HEK293 (cell line): ENCODE data around the gene DSTN.

Experiments
- MEIS1 ChIP-seq: sonication (generic); formaldehyde crosslinking; IDR thresholded peaks from 2 replicates; pipeline ENCODE4 v1.8.1; 2022; ENCODE audit warnings: missing genetic modification reagents, mild to moderate bottlenecking, borderline replicate concordance
- PBX3 ChIP-seq: sonication (generic); formaldehyde crosslinking; IDR thresholded peaks from 2 replicates; pipeline ENCODE4 v1.8.1; 2022; ENCODE audit warnings: mild to moderate bottlenecking, moderate library complexity, missing genetic modification reagents
- PRDM10 ChIP-seq: fragments of 450-650 bp; formaldehyde crosslinking; IDR thresholded peaks from 2 replicates; pipeline ENCODE4 v1.5.1; 2016; ENCODE audit warnings: missing biosample characterization, missing genetic modification characterization
- PRDM2 ChIP-seq: fragments of 450-650 bp; formaldehyde crosslinking; IDR thresholded peaks from 2 replicates; pipeline ENCODE4 v1.5.1; 2016; ENCODE audit warnings: missing biosample characterization, missing genetic modification characterization, borderline replicate concordance
- SCRT1 ChIP-seq: fragments of 450-650 bp; formaldehyde crosslinking; IDR thresholded peaks from 2 replicates; pipeline ENCODE4 v1.5.1; 2016; ENCODE audit warnings: missing biosample characterization, missing genetic modification characterization, borderline replicate concordance
- ZNF133 ChIP-seq: fragments of 450-650 bp; formaldehyde crosslinking; IDR thresholded peaks from 2 replicates; pipeline ENCODE4 v1.5.1; 2016; ENCODE audit warnings: missing biosample characterization, missing genetic modification characterization
- ZNF138 ChIP-seq: fragments of 450-650 bp; formaldehyde crosslinking; IDR thresholded peaks from 2 replicates; pipeline ENCODE4 v1.5.1; 2016; ENCODE audit warnings: missing biosample characterization, missing genetic modification characterization, borderline replicate concordance
- ZNF140 ChIP-seq: fragments of 450-650 bp; formaldehyde crosslinking; IDR thresholded peaks from 2 replicates; pipeline ENCODE4 v1.5.1; 2016; ENCODE audit warnings: missing biosample characterization, missing genetic modification characterization
- ZNF148 ChIP-seq: fragments of 450-650 bp; formaldehyde crosslinking; IDR thresholded peaks from 2 replicates; pipeline ENCODE4 v1.5.0; 2017; ENCODE audit warnings: missing biosample characterization, missing genetic modification characterization, borderline replicate concordance
- ZNF155 ChIP-seq: fragments of 450-650 bp; formaldehyde crosslinking; IDR thresholded peaks from 2 replicates; pipeline ENCODE4 v1.5.1; 2016; ENCODE audit warnings: missing biosample characterization, missing genetic modification characterization
- ZNF175 ChIP-seq: fragments of 450-650 bp; formaldehyde crosslinking; IDR thresholded peaks from 2 replicates; pipeline ENCODE4 v1.5.1; 2016; ENCODE audit warnings: missing biosample characterization, missing genetic modification characterization
- ZNF26 ChIP-seq: fragments of 450-650 bp; formaldehyde crosslinking; IDR thresholded peaks from 2 replicates; pipeline ENCODE4 v1.5.1; 2016; ENCODE audit warnings: missing biosample characterization, missing genetic modification characterization
- ZNF362 ChIP-seq: fragments of 450-650 bp; formaldehyde crosslinking; IDR thresholded peaks from 2 replicates; pipeline ENCODE4 v1.5.1; 2016; ENCODE audit warnings: missing biosample characterization, missing genetic modification characterization
- ZNF398 ChIP-seq: fragments of 450-650 bp; formaldehyde crosslinking; IDR thresholded peaks from 2 replicates; pipeline ENCODE4 v1.5.1; 2017; ENCODE audit warnings: missing biosample characterization, missing genetic modification characterization
- ZNF404 ChIP-seq: fragments of 450-650 bp; formaldehyde crosslinking; IDR thresholded peaks from 2 replicates; pipeline ENCODE4 v1.5.1; 2017; ENCODE audit warnings: missing biosample characterization, missing genetic modification characterization
- ZNF560 ChIP-seq: fragments of 450-650 bp; formaldehyde crosslinking; IDR thresholded peaks from 2 replicates; pipeline ENCODE4 v1.5.1; 2017; ENCODE audit warnings: missing biosample characterization, missing genetic modification characterization, borderline replicate concordance
- ZNF658 ChIP-seq: fragments of 450-650 bp; formaldehyde crosslinking; IDR thresholded peaks from 2 replicates; pipeline ENCODE4; 2016; ENCODE audit warnings: missing biosample characterization, missing genetic modification characterization
- ZNF664 ChIP-seq: fragments of 450-650 bp; formaldehyde crosslinking; IDR thresholded peaks from 2 replicates; pipeline ENCODE4 v1.5.1; 2016; ENCODE audit warnings: missing biosample characterization, missing genetic modification characterization
- ZNF843 ChIP-seq: fragments of 450-650 bp; formaldehyde crosslinking; IDR thresholded peaks from 2 replicates; pipeline ENCODE4 v1.5.1; 2016; ENCODE audit warnings: missing biosample characterization, missing genetic modification characterization

DSTN gene

GRCh38 chr20:17570347-17571152 lies 675 bp downstream of the DSTN start (continued):
- TF ChIP-seq ZNF148 (tag by site-specific recombination) (no peak), ZNF664 (tag by site-specific recombination) (no peak), ZNF404 (no peak), PRDM10 (tag by site-specific recombination) (peak; percentile 92), MEIS1 (CRISPR knock-in tag) (no peak), ZNF140 (no peak), ZNF155 (tag by site-specific recombination) (no peak), ZNF398 (tag by site-specific recombination) (no peak), PRDM2 (tag by site-specific recombination) (no peak), ZNF175 (tag by site-specific recombination) (no peak), ZNF560 (tag by site-specific recombination) (no peak), ZNF138 (tag by site-specific recombination) (no peak), ZNF658 (tag by site-specific recombination) (no peak), ZNF843 (tag by site-specific recombination) (no peak), ZNF26 (no peak), ZNF133 (no peak), ZNF362 (tag by site-specific recombination) (peak; percentile 39; the same call in 1 of the 2 replicates), PBX3 (CRISPR knock-in tag) (no peak), SCRT1 (no peak)
